Gastroesophageal sphincter (tissue), 3 donors: ENCODE data around the gene AUTS2.

Source experiments
- CTCF ChIP-seq, 4 experiments: fragments of 200-600 bp in 2 of 4; fragments of 450-650 bp in 2 of 4; sonication (generic) in 1 of 4; IDR thresholded peaks; one replicate each; pipeline ENCODE4 v1.5.1; 2017 to 2019; ENCODE audit warnings: antibody characterized with exemption in 4 of 4, mild to moderate bottlenecking in 2 of 4, moderate library complexity in 2 of 4
- EP300 ChIP-seq: sonication (generic); formaldehyde crosslinking; IDR thresholded peaks from one replicate; pipeline ENCODE4 v1.6.1; 2017; ENCODE audit warnings: antibody characterized with exemption, mild to moderate bottlenecking
- POLR2A ChIP-seq, 2 donors: fragments of 450-650 bp; IDR thresholded peaks; one replicate each; pipeline ENCODE4 v1.6.1; 2017; ENCODE audit warnings: antibody characterized with exemption in 2 of 2, mild to moderate bottlenecking in 2 of 2, moderate library complexity in 1 of 2
- POLR2AphosphoS5 ChIP-seq: sonication (generic); formaldehyde crosslinking; IDR thresholded peaks from one replicate; pipeline ENCODE4 v1.6.1; 2017; ENCODE audit warnings: antibody characterized with exemption

- TF ChIP-seq CTCF (IDR thresholded peaks at IDR 0.05) (no peak), POLR2A (IDR thresholded peaks at IDR 0.05) (no peak), POLR2AphosphoS5 (no peak), EP300 (no peak)
These were observed 1163.5 kb downstream of the AUTS2 start for GRCh38 chr7:70761711-70762328.
